Uterus (tissue), 4 donors: Measurements from ENCODE around the gene TSPAN18. TPM values are rescaled to one million over a fixed set of nuclear protein-coding genes. Genes with fewer than 3 reads are reported as not detected.
A peak's percentile ranks its signal among the peaks of the same experiment; 100 is the strongest.

ENCODE experiments used
- DNase-seq, 2 donors: peaks; one replicate each; pipeline ENCODE4 v3.0.0-alpha.2; 2019 to 2020
- H3K27ac ChIP-seq, 2 donors: fragments of 200-600 bp; sonication (generic); 1 replicate in 1 of 2; 2 replicates in 1 of 2; pipeline ENCODE4 v1.5.1; 2016 to 2018
- H3K27me3 ChIP-seq, 2 donors: fragments of 200-600 bp; sonication (generic); one replicate each; pipeline ENCODE4 v1.5.1; 2018 to 2019; ENCODE audit warnings: control low read depth in 1 of 2
- H3K36me3 ChIP-seq, 2 donors: fragments of 200-600 bp; sonication (generic); one replicate each; pipeline ENCODE4 v1.5.1; 2019; ENCODE audit warnings: control low read depth in 1 of 2
- H3K4me1 ChIP-seq, 2 donors: fragments of 200-600 bp; sonication (generic); one replicate each; pipeline ENCODE4 v1.5.1; 2018 to 2019; ENCODE audit warnings: control low read depth in 1 of 2
- H3K4me3 ChIP-seq, 2 donors: fragments of 200-600 bp; sonication (generic); 1 replicate in 1 of 2; 2 replicates in 1 of 2; pipeline ENCODE4 v1.5.1; 2018 to 2019; ENCODE audit warnings: mild to moderate bottlenecking in 1 of 2
- H3K9me3 ChIP-seq, 2 donors: fragments of 200-600 bp; sonication (generic); one replicate each; pipeline ENCODE4 v1.5.1; 2019; ENCODE audit warnings: control low read depth in 1 of 2
- POLR2A ChIP-seq, 2 donors: fragments of 450-650 bp; IDR thresholded peaks; one replicate each; pipeline ENCODE4 v1.6.1; 2016; ENCODE audit warnings: antibody characterized with exemption in 2 of 2, mild to moderate bottlenecking in 1 of 2, moderate library complexity in 1 of 2
- intact Hi-C: fragments of 100-400 bp; cut with DNase I; formaldehyde crosslinking; loops from one replicate; pipeline ENCODE4 v1.15.1; 2023; ENCODE audit warnings: low total_unique reads
- total RNA-seq, 4 donors: library from RNA; depleted of rRNA in 3 of 4; stranded (reverse); fragments of >200 nt in 3 of 4; gene quantifications; one replicate each; pipeline versions ENCODE4 v1.1.0 to v1.2.4, GENCODE V29; 2014 to 2023
- TF ChIP-seq, protein P1 (sequence below), 4 experiments: fragments of 200-600 bp in 2 of 4; fragments of 450-650 bp in 2 of 4; sonication (generic) in 2 of 4; IDR thresholded peaks; one replicate each; pipeline ENCODE4 v1.5.1; 2016 to 2019; ENCODE audit warnings: antibody characterized with exemption in 4 of 4, mild to moderate bottlenecking in 2 of 4, moderate library complexity in 1 of 4
- donor health status: DM: yes; HTN: yes; CAD: no.

Gene TSPAN18
- total RNA-seq, 4 donors from 2014 or later = 1.2 to 117 (median 20.1) TPM

DNA sequence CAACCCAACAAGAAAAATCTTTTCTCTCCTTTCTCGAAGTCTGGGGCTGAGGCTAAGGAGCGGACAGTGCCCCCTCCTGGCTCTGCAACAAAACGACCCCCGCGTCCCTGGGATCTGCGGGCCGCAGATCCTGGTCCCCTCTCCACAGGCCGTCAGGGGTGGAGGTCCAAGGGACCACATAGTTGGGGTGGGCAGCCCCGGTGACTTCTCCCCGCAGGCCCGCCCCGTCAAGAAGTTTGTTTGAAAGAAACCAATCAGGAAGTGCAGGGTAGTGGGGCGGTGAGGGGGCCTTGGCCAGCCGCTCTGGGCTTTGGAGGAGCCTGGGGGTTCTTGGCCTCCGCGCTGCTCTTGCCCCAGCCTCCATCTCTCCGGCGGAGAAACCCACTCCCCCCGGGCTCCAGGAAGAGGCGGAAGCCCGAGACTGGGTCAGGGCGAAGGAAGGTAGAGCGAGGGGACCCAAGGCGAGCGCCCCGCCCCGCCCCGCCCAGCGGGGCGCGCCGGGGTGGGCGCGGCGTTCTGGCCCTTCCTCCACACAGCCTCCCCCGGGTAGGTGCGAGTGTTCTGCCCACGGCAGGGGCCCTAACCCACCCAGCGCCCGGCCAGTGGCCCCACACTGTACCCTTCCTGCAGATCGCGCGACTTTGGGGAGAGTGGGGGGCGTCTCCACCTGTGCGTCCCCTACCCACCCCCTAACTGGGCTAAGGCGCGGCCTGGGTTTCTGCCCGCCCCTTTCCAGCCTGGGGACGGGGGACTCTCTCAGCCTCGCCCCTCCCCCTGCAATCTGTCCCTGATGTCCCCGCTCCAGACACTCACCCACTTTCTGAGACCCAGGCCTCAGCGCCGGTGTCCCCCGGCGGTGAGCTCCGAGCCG is 222.6 kb downstream of the TSPAN18 start:
- H3K36me3 ChIP-seq = no peaks in the 10 kb centered on the region
- DNase-seq = peak in 1 of 2 donors; percentile 42
- peak overlapping the region; percentile 60 to 75 for H3K27ac ChIP-seq
- intact Hi-C loops = loop anchor here (10.0 kb wide), 1 partner anchor 385 kb away; no protein-coding TSS in a partner anchor
- peak overlapping the region; percentile 73 to 79 for H3K4me3 ChIP-seq
- peaks cover 0 to 2% of the 10 kb centered on the region in 2 donors for H3K4me1 ChIP-seq
- H3K27me3 ChIP-seq = no peaks in the 10 kb centered on the region
- TF ChIP-seq, protein P1, sequence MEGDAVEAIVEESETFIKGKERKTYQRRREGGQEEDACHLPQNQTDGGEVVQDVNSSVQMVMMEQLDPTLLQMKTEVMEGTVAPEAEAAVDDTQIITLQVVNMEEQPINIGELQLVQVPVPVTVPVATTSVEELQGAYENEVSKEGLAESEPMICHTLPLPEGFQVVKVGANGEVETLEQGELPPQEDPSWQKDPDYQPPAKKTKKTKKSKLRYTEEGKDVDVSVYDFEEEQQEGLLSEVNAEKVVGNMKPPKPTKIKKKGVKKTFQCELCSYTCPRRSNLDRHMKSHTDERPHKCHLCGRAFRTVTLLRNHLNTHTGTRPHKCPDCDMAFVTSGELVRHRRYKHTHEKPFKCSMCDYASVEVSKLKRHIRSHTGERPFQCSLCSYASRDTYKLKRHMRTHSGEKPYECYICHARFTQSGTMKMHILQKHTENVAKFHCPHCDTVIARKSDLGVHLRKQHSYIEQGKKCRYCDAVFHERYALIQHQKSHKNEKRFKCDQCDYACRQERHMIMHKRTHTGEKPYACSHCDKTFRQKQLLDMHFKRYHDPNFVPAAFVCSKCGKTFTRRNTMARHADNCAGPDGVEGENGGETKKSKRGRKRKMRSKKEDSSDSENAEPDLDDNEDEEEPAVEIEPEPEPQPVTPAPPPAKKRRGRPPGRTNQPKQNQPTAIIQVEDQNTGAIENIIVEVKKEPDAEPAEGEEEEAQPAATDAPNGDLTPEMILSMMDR (IDR thresholded peaks at IDR 0.05) = peak; percentile 25 to 53 (median 36)
- TF ChIP-seq POLR2A (IDR thresholded peaks at IDR 0.05) = no peak
- no peaks in the 10 kb centered on the region for H3K9me3 ChIP-seq

DNA sequence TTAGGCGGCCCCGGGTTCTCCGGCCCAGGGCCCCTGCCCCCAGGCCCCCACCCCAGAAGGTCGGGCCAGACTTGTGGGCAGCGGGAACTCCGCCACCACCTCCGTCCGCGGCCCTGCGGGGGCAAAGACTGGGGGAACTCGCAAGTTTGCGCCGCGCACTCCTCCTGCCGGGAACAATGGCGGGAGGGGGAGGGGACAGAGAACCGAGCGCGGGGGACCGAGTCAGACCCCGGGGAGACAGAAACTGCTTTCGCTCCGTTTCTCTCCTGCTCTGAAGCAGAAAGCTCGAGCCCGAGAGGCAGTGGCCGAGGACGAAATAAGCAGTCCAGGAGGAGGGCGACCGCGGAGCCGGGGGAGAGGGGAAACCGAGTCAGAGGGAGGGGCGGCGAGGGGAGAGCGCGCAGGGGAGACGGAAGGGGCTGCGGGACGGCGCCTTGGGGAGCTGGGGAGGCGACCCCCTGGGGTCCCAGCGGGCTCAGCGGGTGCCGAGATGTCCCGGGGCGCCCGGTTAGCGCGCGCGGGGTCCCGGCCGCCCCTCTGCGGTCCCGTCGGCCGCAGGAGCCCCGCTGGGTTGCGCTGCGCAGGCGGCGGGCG is 223.4 kb downstream of the TSPAN18 start:
- peaks cover 0 to 2% of the 10 kb centered on the region in 2 donors for H3K4me1 ChIP-seq
- DNase-seq = peak in 1 of 2 donors; percentile 42
- peak overlapping the region; percentile 73 to 79 for H3K4me3 ChIP-seq
- H3K9me3 ChIP-seq = no peaks in the 10 kb centered on the region
- H3K36me3 ChIP-seq = no peaks in the 10 kb centered on the region
- peak overlapping the region; percentile 60 to 75 for H3K27ac ChIP-seq
- intact Hi-C loops = no loop called here
- TF ChIP-seq POLR2A (IDR thresholded peaks at IDR 0.05) = no peak
- TF ChIP-seq, protein P1 (IDR thresholded peaks at IDR 0.05) = no peak
- no peaks in the 10 kb centered on the region for H3K27me3 ChIP-seq

DNA sequence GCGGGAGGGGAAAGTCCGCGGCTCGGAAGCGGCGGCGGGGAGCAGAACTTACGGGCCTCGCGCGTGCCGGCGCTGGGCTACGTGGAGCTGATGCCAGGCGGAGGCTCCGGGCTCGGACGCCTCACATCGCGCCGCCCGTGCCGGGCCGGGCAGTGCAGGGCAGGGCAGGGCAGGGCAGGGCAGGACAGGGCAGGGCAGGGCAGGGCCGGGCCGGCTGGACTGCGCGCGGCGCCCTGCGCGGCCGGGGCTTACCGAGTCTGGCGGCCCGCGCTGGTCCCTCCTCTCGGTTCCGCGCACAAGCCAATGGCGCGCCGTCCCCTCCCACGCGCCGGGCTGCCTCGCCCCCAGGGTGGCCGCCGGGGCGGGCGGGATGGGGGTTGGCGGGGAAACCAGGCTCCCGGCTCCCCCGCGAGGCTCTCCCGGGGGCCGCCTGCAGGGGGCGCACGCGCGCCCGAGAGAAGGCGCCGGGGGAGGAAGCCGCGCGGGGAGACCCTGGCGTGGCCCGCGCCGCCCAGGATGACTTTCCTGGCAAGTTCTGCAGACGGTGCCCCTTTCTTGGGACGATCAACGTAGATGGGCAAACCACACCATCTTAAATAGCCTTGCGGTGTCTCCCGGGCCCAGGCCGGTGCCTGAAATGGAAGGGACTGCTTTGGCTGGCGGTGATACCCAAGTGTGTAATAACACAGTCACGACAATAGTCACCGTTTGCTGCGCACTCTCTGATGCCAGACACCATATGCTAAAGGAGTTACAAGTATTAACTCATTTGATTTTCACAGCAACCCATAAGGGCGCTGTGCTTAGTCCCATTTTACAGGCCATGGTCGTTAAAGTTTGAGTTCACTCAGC is 224.1 kb downstream of the TSPAN18 start, which contains the start of gene TP53I11:
Gene TP53I11 (minus strand): TSS at position 259 of the 852 bp plus-strand sequence. CDS start 12,548 bp downstream, outside the sequence.
- Histone ChIP-seq H3K4me1 (peaks cover 0 to 1% of the 10 kb centered on the region in 2 donors), H3K27ac (peak within 1 kb of the TSS; percentile 60 to 75), H3K9me3 (no peaks in the 10 kb centered on the region), H3K4me3 (peak within 1 kb of the TSS; percentile 73 to 79), H3K36me3 (no peaks in the 10 kb centered on the region), H3K27me3 (no peaks in the 10 kb centered on the region)
- DNase-seq = peak; percentile 60 to 81
- intact Hi-C loops = no loop called here
- peak; percentile 67 to 86 for TF ChIP-seq POLR2A (IDR thresholded peaks at IDR 0.05)
- TF ChIP-seq, protein P1 (IDR thresholded peaks at IDR 0.05) = peak; percentile 27 to 69 (median 48)

DNA sequence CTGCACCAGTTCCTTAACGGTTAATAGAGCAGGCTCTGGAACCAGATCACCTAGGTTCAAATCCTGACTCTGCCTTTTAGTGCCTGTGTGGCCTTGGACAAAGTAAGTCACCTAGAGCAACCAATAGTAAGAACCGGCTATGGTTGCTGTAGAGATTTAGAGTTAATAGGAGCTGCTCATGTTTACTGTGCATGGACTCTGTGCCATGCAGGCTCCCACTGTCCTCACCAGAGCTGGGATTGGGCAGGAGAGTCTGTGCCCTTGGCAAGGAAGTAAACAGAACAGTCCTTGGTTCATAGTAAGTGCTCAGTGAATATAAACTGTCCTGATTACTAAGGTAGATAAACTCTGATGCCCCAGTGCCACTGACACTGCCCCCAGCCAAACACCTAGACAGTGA is 225.3 kb downstream of the TSPAN18 start:
- Histone ChIP-seq H3K4me1 (peaks cover 0 to 5% of the 10 kb centered on the region in 2 donors), H3K4me3 (no peak overlapping the region), H3K27me3 (no peaks in the 10 kb centered on the region), H3K36me3 (no peaks in the 10 kb centered on the region), H3K9me3 (no peaks in the 10 kb centered on the region), H3K27ac (no peak overlapping the region)
- intact Hi-C loops = no loop called here
- no peak for DNase-seq
- no peak for TF ChIP-seq POLR2A (IDR thresholded peaks at IDR 0.05)
- TF ChIP-seq, protein P1 (IDR thresholded peaks at IDR 0.05) = no peak
